Aorta (tissue), 5 donors: Measurements from ENCODE around the gene KRT3. TPM values are rescaled to one million over a fixed set of nuclear protein-coding genes. Genes with fewer than 3 reads are reported as not detected.

Experiments used
- ATAC-seq: fragments of 200-7000 bp; cut with Tn5 transposase; one replicate; pipeline ENCODE4 v1.9.1; 2022; ENCODE audit warnings: moderate library complexity; ENCODE audit not compliant: low FRiP score
- DNase-seq, 2 donors: peaks; one replicate each; pipeline ENCODE4 v3.0.0-alpha.2; 2020
- H3K27ac ChIP-seq, 2 donors: one replicate each; pipeline ENCODE4 v1.5.1; 2013; ENCODE audit warnings: low read length in 2 of 2, mild to moderate bottlenecking in 2 of 2, moderate library complexity in 2 of 2, control low read depth in 1 of 2, inconsistent platforms in 1 of 2, low read depth in 1 of 2
- H3K27me3 ChIP-seq, 2 donors: one replicate each; pipeline ENCODE4 v1.6.1; 2013; ENCODE audit warnings: control low read depth in 1 of 2, low read length in 1 of 2, mild to moderate bottlenecking in 1 of 2, moderate library complexity in 1 of 2; ENCODE audit not compliant: insufficient read depth in 2 of 2, control insufficient read depth in 1 of 2
- H3K36me3 ChIP-seq, 2 donors: one replicate each; pipeline ENCODE4 v1.6.1; 2013; ENCODE audit warnings: control low read depth in 1 of 2, low read length in 1 of 2, mild to moderate bottlenecking in 1 of 2; ENCODE audit not compliant: insufficient read depth in 2 of 2, control insufficient read depth in 1 of 2
- H3K4me1 ChIP-seq, 2 donors: one replicate each; pipeline ENCODE4 v1.6.1; 2013; ENCODE audit warnings: low read length in 2 of 2, control low read depth in 1 of 2, mild to moderate bottlenecking in 1 of 2, moderate library complexity in 1 of 2; ENCODE audit not compliant: insufficient read depth in 2 of 2, control insufficient read depth in 1 of 2
- H3K4me3 ChIP-seq, 2 donors: one replicate each; pipeline ENCODE4 v1.5.1; 2013; ENCODE audit warnings: low read length in 2 of 2, control low read depth in 1 of 2, mild to moderate bottlenecking in 1 of 2
- H3K9me3 ChIP-seq: one replicate; pipeline ENCODE4 v1.6.1; 2013; ENCODE audit warnings: mild to moderate bottlenecking, low read length; ENCODE audit not compliant: control insufficient read depth
- whole genome bisulfite sequencing, 2 donors: extraction: QIAGEN DNeasy Blood & Tissue Kit; methylation state at CpG; one replicate each; pipeline ENCODE4 v1.1.7; 2013; 5-methylcytosine and 5-hydroxymethylcytosine counted together
- intact Hi-C, 2 donors: fragments of 100-400 bp; cut with DNase I; formaldehyde crosslinking; loops; one replicate each; pipeline versions ENCODE4 v1.14.2 to v1.15.0; 2022
- polyA plus RNA-seq, 2 donors: library from polyadenylated mRNA; stranded (reverse); fragments of 200-250 nt; gene quantifications; one replicate each; pipeline ENCODE4 v1.2.3, GENCODE V29; 2013
- total RNA-seq, 2 donors: library from RNA; stranded (reverse); fragmentation: NEBNext Ultra II Directional; extraction: Animal tissue kit (Norgen Biotek cat#: 25700); gene quantifications; one replicate each; pipeline ENCODE4 v1.2.1, GENCODE V29; 2021
- donor health status: healthy with polysubstance abuse.
- donor health status: Bipolar disorder and iron deficiency.
- donor health status: DM: no; HTN: no; CAD: no.
- donor health status: DM: no; HTN: no; CAD: no.
- donor health status: DM: yes; HTN: yes; CAD: no.

The KRT3 gene
- total and polyA plus RNA-seq, 4 donors: not detected

DNA sequence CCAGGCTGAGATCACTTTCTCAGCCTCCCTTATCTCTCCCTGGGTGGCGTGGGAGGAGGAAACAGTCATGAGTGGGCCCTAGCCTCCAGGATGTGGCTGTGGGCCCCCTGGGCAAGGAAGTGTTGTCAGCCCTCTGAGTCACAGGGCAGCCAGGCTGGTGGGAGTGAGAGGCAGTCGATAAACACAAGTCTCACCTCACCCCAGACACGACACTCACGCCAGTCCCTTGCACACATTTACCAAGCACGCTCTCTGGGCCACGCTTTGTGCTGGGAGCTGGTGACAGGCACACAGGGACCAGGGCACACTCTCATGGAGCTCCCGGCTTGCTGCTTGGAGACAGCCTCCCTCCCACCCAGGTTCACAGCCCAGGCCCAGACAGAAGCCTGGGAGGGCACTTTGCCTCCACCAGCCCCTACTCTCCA is 40.1 kb upstream of the KRT3 start:
- Histone ChIP-seq H3K9me3 (no peaks in the 10 kb centered on the region), H3K27ac (no peak overlapping the region), H3K4me1 (no peaks in the 10 kb centered on the region), H3K4me3 (no peak overlapping the region), H3K27me3 (no peaks in the 10 kb centered on the region), H3K36me3 (no peaks in the 10 kb centered on the region)
- no peak for ATAC-seq
- 68 to 76% methylated on average over 7 of the region's 7 CpGs for WGBS, 2 donors
- DNase-seq: peak; percentile 37 to 66
- intact Hi-C loops: no loop called here

DNA sequence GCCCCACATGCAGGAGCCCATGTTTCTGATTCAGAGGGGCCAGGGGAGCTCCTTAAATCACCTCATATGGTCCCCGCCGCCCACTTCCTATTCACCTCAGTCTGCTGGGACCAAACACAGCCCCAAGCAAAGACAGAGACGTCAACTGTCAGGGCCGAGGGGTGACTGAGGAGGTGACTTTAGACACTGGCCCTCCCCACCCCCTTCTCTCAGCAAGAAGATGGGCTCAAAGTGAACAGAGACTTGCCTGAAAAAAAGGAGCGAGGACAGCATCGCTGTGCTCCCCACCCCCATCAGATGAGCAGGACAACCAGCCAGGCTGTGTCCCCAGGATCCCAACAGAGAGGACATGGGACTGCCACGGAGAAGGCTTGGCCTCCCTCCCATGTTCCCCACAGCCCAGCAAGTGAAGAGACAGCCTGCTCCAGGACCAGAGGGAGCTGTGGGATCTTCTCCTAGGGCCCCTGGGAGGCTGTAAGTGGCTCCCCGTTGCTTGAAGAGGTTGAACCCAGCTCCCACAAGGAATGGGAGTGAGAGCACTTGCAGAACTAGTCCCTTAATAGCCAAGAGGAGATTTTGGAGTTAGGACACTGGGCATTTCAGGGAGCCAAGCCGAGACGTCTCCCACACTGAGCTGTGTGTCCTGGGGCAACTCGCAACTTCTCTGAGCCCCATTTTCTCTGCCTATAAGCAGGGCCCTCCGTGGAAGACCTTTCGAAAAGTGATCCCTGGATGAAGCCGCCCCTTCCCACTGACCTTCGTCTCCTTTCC is 39.5 kb upstream of the KRT3 start:
- ATAC-seq (no peak), DNase-seq (peak; percentile 18 to 34)
- Histone ChIP-seq H3K9me3 (no peaks in the 10 kb centered on the region), H3K4me3 (no peak overlapping the region), H3K4me1 (no peaks in the 10 kb centered on the region), H3K36me3 (no peaks in the 10 kb centered on the region), H3K27ac (no peak overlapping the region), H3K27me3 (no peaks in the 10 kb centered on the region)
- WGBS, 2 donors: 87 to 89% methylated on average over 15 of the region's 15 CpGs
- intact Hi-C loops: no loop called here

DNA sequence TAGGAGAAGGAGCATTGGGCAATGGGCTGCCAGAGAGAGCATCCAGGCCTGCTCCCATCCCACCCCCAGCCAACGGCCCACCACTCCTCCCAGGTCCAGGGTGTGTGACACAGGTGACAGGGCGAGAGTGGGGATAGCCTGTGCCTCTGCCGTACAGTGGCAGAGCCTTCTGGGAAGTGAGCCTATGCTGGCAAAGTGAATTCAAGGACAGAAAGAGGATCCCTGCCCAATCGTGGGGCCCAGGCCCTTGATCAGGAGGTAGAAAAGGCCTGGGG is 38.7 kb upstream of the KRT3 start:
- intact Hi-C loops: no loop called here
- Histone ChIP-seq H3K27ac (no peak overlapping the region), H3K9me3 (no peaks in the 10 kb centered on the region), H3K36me3 (no peaks in the 10 kb centered on the region), H3K4me1 (no peaks in the 10 kb centered on the region), H3K27me3 (no peaks in the 10 kb centered on the region), H3K4me3 (no peak overlapping the region)
- ATAC-seq (no peak), DNase-seq (peak; percentile 17 to 57)
- 77% methylated on average over 4 of the region's 4 CpGs for WGBS, 2 donors

DNA sequence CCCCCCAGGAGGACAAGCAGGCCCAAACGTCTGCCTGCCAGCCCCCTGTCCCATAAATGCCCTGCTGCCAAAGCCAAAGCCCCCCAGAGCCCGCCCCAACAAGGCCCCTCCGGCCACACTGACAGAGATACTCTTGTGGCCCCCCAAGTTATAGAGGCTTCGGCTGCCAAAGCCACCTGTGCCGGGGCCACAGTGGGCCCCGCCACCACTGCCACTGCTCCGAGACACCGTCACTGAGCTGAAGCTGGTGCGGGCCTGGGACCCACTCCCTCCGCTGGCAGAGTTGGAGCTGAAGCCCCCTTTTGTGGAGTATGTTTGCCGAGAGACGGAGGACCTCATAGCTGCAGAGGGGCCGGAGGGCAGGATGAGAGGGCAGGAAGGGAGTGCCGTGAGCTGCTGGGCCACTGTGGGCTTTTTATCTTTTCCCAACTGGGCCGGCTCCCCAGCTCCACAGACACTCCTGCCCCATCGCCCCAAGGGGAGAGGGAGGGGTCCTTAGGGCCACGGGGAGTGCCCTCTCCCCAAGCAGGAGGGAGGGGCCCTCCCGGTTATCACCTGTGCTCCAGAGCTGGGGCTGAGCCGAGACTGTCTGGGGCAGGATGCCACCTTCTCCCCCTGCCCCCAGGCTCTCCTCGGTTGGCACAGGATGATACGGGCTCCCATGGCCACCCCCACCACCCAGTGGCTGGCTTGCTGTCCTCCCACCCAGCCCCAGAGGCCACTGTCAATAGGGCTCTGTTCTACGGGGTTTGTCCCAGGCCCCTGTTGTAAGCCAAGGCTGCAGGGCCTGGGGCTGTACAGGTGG is 38.2 kb upstream of the KRT3 start, which contains the start of gene KRT79:
TSS of gene KRT79 (minus strand) at position 390 of the 805 bp plus-strand sequence. CDS start at position 339, 51 bp downstream.
- 90% methylated on average over 19 to 22 of the region's 22 CpGs for WGBS, 2 donors
- H3K27ac ChIP-seq: no peak within 1 kb of the TSS
- DNase-seq: peak; percentile 32 to 48
- H3K4me1 ChIP-seq: no peaks in the 10 kb centered on the region
- H3K9me3 ChIP-seq: no peaks in the 10 kb centered on the region
- ATAC-seq: no peak
- no peaks in the 10 kb centered on the region for H3K27me3 ChIP-seq
- H3K4me3 ChIP-seq: no peak within 1 kb of the TSS
- intact Hi-C loops: no loop called here
- H3K36me3 ChIP-seq: no peaks in the 10 kb centered on the region

DNA sequence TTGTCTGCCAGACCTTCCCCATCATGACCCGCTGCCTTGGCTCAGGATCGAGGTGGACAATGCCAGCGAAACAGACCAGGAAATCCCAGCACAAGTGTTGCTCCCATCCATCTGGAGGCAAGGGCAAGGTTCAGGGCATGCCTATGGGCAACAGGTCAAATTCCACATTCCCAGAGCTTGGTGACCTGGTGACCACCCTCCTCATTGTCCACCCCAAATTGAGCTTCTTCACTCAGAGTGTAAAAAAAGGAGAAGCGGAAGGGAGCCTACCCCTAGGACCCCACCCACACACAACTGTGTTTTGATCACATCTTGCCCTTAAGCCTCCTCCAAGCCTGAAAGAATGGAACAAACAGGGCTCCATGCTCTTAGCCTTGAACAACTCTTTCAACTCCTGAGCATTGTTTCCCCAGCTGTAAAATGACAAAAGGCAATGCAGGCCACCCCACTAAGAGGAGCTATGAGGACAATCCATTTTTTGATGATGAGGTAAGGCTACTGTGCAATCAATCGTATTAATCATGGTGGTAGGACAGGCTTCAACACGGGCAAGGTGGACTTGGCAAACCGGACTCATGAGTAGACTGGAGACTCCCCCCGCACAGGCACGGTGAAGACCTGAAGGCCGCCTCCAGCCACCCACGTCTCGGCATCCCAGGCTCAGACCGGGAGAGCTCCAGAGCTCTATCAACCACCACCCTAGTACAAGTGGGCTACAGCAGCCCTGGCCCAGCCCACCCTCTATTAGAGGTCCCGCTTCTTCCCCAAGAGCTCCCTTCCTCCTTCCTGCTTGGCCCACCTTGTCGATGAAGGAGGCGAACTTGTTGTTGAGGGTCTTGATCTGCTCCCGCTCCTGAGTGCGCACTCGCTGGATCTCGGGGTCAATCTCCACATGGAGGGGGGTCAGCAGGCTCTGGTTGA is 37.3 kb upstream of the KRT3 start:
- Histone ChIP-seq H3K27ac (no peak overlapping the region), H3K4me1 (no peaks in the 10 kb centered on the region), H3K36me3 (no peaks in the 10 kb centered on the region), H3K27me3 (no peaks in the 10 kb centered on the region), H3K4me3 (no peak overlapping the region), H3K9me3 (no peaks in the 10 kb centered on the region)
- intact Hi-C loops: no loop called here
- 93 to 94% methylated on average over 20 of the region's 20 CpGs for WGBS, 2 donors
- DNase-seq (peak; percentile 18 to 73), ATAC-seq (no peak)

DNA sequence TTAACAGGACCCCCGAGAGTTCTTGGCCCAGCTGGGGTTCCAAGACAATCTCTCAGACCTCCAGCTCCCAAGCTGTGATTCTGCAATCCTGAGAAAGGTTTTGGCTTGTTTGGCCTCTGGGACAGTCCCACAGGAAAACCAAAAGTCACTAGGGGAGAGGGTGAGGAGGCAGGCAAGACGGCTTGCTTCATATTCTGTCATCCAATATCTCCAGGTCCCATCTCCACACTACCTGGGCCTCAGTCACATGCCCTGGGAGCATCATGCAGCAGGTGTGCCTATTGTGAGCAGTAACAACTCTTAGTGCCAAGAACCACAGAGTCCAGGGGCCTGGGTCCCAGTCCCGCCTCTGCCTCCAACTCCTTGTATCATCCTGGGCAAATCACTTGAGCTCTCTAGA is 36.5 kb upstream of the KRT3 start:
- DNase-seq (peak; percentile 11 to 26), ATAC-seq (no peak)
- intact Hi-C loops: no loop called here
- no peaks in the 10 kb centered on the region for H3K36me3 ChIP-seq
- H3K4me3 ChIP-seq: no peak overlapping the region
- no peaks in the 10 kb centered on the region for H3K9me3 ChIP-seq
- H3K27me3 ChIP-seq: no peaks in the 10 kb centered on the region
- 64 to 74% methylated on average over 3 of the region's 3 CpGs for WGBS, 2 donors
- no peaks in the 10 kb centered on the region for H3K4me1 ChIP-seq
- H3K27ac ChIP-seq: no peak overlapping the region

DNA sequence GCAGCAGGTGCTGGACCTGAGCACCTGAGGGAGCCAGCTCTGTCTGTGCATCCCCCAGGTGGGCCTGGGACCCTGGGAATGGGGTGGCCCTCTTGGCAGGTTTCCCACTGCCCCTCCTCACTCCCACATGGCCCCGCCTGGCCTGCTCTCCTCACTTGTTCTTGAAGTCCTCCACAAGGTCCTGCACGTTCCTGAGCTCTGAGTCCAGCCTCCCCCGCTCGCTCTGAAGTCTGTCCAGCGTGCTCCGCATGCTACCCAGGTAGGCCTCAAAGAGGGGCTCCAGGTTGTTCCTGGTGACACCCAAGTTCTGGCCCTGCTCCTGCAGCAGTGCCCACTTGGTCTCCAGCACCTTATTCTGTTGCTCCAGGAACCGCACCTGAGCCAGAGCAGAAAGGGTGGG is 35.3 kb upstream of the KRT3 start:
- Histone ChIP-seq H3K36me3 (no peaks in the 10 kb centered on the region), H3K27me3 (no peaks in the 10 kb centered on the region), H3K4me3 (no peak overlapping the region), H3K27ac (no peak overlapping the region), H3K4me1 (no peaks in the 10 kb centered on the region), H3K9me3 (no peaks in the 10 kb centered on the region)
- 91 to 93% methylated on average over 7 of the region's 7 CpGs for WGBS, 2 donors
- DNase-seq (peak; percentile 18 to 63), ATAC-seq (no peak)
- intact Hi-C loops: no loop called here

DNA sequence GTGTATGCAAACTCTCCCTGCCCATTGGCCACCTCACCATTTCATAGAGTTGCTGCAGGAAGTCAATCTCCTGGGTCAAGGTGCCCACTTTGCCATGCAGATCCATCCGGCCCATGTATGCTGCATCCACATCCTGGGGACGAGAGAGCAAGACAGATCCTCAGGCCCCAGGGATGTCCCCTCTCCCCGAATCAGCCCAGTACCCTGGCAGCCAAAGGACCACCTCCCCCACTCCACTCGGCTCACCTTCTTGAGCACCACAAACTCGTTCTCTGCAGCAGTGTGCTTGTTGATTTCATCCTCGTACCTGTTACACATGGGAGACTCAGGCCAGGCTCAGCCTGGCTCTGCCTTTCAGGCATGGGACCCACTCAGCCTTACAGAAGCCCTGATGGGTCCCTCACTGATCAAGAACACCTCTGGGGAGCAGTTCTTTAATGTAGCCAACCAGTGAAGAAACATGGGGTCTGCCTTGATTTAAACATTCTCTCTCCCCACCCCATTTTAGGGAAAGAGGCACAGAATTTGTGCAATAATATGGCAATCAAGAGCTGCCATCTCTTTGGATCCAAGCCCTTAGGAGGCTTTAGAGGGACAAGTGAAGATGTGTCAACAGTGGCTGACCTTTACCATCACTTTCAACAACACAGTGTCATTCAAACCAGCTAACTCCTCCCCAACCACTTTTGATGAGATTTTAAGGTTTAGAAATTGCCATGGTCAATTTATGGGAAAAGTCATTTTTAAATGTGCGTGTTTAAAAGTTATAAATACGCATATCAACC is 34.3 kb upstream of the KRT3 start:
- peak; percentile 6 to 40 for DNase-seq
- 89 to 91% methylated on average over 8 of the region's 8 CpGs for WGBS, 2 donors

More for the DNA sequence above, 34.3 kb upstream of the KRT3 start:
- intact Hi-C loops: no loop called here
- ATAC-seq: no peak
- Histone ChIP-seq H3K4me3 (no peak overlapping the region), H3K27me3 (no peaks in the 10 kb centered on the region), H3K4me1 (no peaks in the 10 kb centered on the region), H3K36me3 (no peaks in the 10 kb centered on the region), H3K9me3 (no peaks in the 10 kb centered on the region), H3K27ac (no peak overlapping the region)
